ENCODE measurements around the gene BACH1. TPM values are rescaled to one million over a fixed set of nuclear protein-coding genes. Genes with fewer than 3 reads are reported as not detected.

BACH1 gene
- total RNA-seq, 2 donors from 2014 or later: 33.2 to 66.9 TPM

- no peak for TF ChIP-seq CTCF (IDR thresholded peaks at IDR 0.05)
- intact Hi-C loops (cut with DNase I): loop anchor here (10.0 kb wide), 1 partner anchor 97 kb away; no protein-coding TSS in a partner anchor
- DNase-seq: no peak
These were observed 41.0 kb upstream of the BACH1 start for GRCh38 chr21:29257701-29258100.

GRCh38 chr21:29258626-29259338, 39.9 kb upstream of the BACH1 start:
- Histone ChIP-seq H3K9me3 (no peaks in the 10 kb centered on the region), H3K4me1 (no peaks in the 10 kb centered on the region), H3K9ac (ENCODE audit: low read depth in 2 of 2, low read length in 2 of 2) (no peak overlapping the region), H3K27me3 (no peaks in the 10 kb centered on the region), H3K4me3 (no peak overlapping the region), H3K27ac (no peak overlapping the region), H3K36me3 (no peaks in the 10 kb centered on the region)
- DNase-seq: no peak
- no peak for TF ChIP-seq CTCF (IDR thresholded peaks at IDR 0.05)
- intact Hi-C loops (cut with DNase I): loop anchor here (10.0 kb wide), 1 partner anchor 96 kb away; no protein-coding TSS in a partner anchor

More at GRCh38 chr21:29257701-29258100, 41.0 kb upstream of the BACH1 start:
- no peaks in the 10 kb centered on the region for H3K4me1 ChIP-seq
- no peak overlapping the region for H3K4me3 ChIP-seq
- H3K9ac ChIP-seq (ENCODE audit: low read depth in 2 of 2, low read length in 2 of 2): no peak overlapping the region
- H3K9me3 ChIP-seq: no peaks in the 10 kb centered on the region
- no peaks in the 10 kb centered on the region for H3K36me3 ChIP-seq
- no peaks in the 10 kb centered on the region for H3K27me3 ChIP-seq
- H3K27ac ChIP-seq: no peak overlapping the region

- no peaks in the 10 kb centered on the region for H3K36me3 ChIP-seq
- no peak for TF ChIP-seq CTCF (IDR thresholded peaks at IDR 0.05)
- no peak overlapping the region for H3K9ac ChIP-seq (ENCODE audit: low read depth in 2 of 2, low read length in 2 of 2)
- no peaks in the 10 kb centered on the region for H3K9me3 ChIP-seq
- no peak overlapping the region for H3K4me3 ChIP-seq
- no peaks in the 10 kb centered on the region for H3K27me3 ChIP-seq
- H3K4me1 ChIP-seq: no peaks in the 10 kb centered on the region
- intact Hi-C loops (cut with DNase I): no loop called here
- no peak for DNase-seq
- H3K27ac ChIP-seq: no peak overlapping the region
These were observed 38.3 kb upstream of the BACH1 start for GRCh38 chr21:29260461-29260860.

GRCh38 chr21:29261555-29262540, 36.9 kb upstream of the BACH1 start:
- no peaks in the 10 kb centered on the region for H3K27me3 ChIP-seq
- H3K9ac ChIP-seq (ENCODE audit: low read depth in 2 of 2, low read length in 2 of 2): no peak overlapping the region
- no peak overlapping the region for H3K27ac ChIP-seq
- DNase-seq: no peak
- H3K9me3 ChIP-seq: no peaks in the 10 kb centered on the region
- no peaks in the 10 kb centered on the region for H3K4me1 ChIP-seq
- intact Hi-C loops (cut with DNase I): no loop called here
- no peak overlapping the region for H3K4me3 ChIP-seq
- H3K36me3 ChIP-seq: no peaks in the 10 kb centered on the region
- TF ChIP-seq CTCF (IDR thresholded peaks at IDR 0.05): no peak

- Histone ChIP-seq H3K4me1 (no peaks in the 10 kb centered on the region), H3K27me3 (no peaks in the 10 kb centered on the region), H3K36me3 (no peaks in the 10 kb centered on the region), H3K9me3 (no peaks in the 10 kb centered on the region), H3K9ac (ENCODE audit: low read depth in 2 of 2, low read length in 2 of 2) (no peak overlapping the region), H3K4me3 (no peak overlapping the region), H3K27ac (no peak overlapping the region)
- no peak for TF ChIP-seq CTCF (IDR thresholded peaks at IDR 0.05)
- DNase-seq: no peak
- intact Hi-C loops (cut with DNase I): no loop called here
These were observed 34.0 kb upstream of the BACH1 start for GRCh38 chr21:29264721-29265120.

All from colonic mucosa (tissue), 4 donors.